Pons (tissue), 1 donor: Measurements from ENCODE around the gene EFEMP2.

Source experiments
- DNase-seq: peaks from one replicate; pipeline ENCODE4 v3.0.0-alpha.2; 2016; ENCODE audit warnings: low spot score

Gene EFEMP2

GRCh38 chr11:65821107-65821506 lies 51.5 kb downstream of the EFEMP2 start:
- no peak for DNase-seq

GRCh38 chr11:65817835-65818680 lies 54.5 kb downstream of the EFEMP2 start:
- peak; percentile 85 for DNase-seq

GRCh38 chr11:65817312-65817834 lies 55.2 kb downstream of the EFEMP2 start:
- DNase-seq, result peak; percentile 26

GRCh38 chr11:65816696-65817095 lies 55.9 kb downstream of the EFEMP2 start:
- no peak for DNase-seq
